GM21786 (cell line): ENCODE data around the gene ISLR.

Experiments
- ATAC-seq: cut with Tn5 transposase; IDR thresholded peaks from one replicate; pipeline ENCODE4 v1.9.1; 2021; ENCODE audit not compliant: unreplicated experiment

Gene ISLR

GRCh38 chr15:74170875-74171578 lies 2.5 kb upstream of the ISLR start:
- ATAC-seq, result no peak

- ATAC-seq, result no peak
Observed at GRCh38 chr15:74171965-74172541, 1.5 kb upstream of the ISLR start.

- ATAC-seq, result no peak
Observed at GRCh38 chr15:74172701-74173379, 670 bp upstream of the ISLR start.

GRCh38 chr15:74174219-74174957 lies 878 bp downstream of the ISLR start:
- no peak for ATAC-seq

- no peak for ATAC-seq
Observed at GRCh38 chr15:74174958-74175253, 1.4 kb downstream of the ISLR start.

- no peak for ATAC-seq
Observed at GRCh38 chr15:74175271-74176191, 2.0 kb downstream of the ISLR start.

- ATAC-seq, result no peak
Observed at GRCh38 chr15:74176262-74177214, 3.0 kb downstream of the ISLR start.

- ATAC-seq, result no peak
Observed at GRCh38 chr15:74178326-74179100, 5.0 kb downstream of the ISLR start.

- ATAC-seq, result no peak
Observed at GRCh38 chr15:74179101-74179841, 5.8 kb downstream of the ISLR start.

- ATAC-seq, result no peak
Observed at GRCh38 chr15:74179983-74180880, 6.7 kb downstream of the ISLR start.

- ATAC-seq, result no peak
Observed at GRCh38 chr15:74180881-74181602, 7.5 kb downstream of the ISLR start.

GRCh38 chr15:74182131-74182530 lies 8.6 kb downstream of the ISLR start:
- ATAC-seq, result no peak

GRCh38 chr15:74184582-74185091 lies 11.1 kb downstream of the ISLR start:
- ATAC-seq, result no peak

GRCh38 chr15:74185710-74186348 lies 12.3 kb downstream of the ISLR start:
- ATAC-seq, result no peak

- ATAC-seq, result no peak
Observed at GRCh38 chr15:74188216-74188615, 14.7 kb downstream of the ISLR start.

- no peak for ATAC-seq
Observed at GRCh38 chr15:74191798-74192197, 18.3 kb downstream of the ISLR start.
